ENCODE results near the gene C11orf42.

C11orf42 gene

GRCh38 chr11:6205366-6205765, at the start of gene C11orf42:
C11orf42 (plus strand) TSS chr11:6205557; CDS start chr11:6205616, 59 bp downstream.
- no peak for DNase-seq (ENCODE audit: low read depth)

GRCh38 chr11:6156628-6157359, 48.6 kb upstream of the C11orf42 start:
- no peak for DNase-seq (ENCODE audit: low read depth)

- no peak for DNase-seq (ENCODE audit: low read depth)
Observed at GRCh38 chr11:6170226-6170625, 35.1 kb upstream of the C11orf42 start, which contains the start of gene OR52B2. OR52B2 (minus strand) TSS chr11:6170326; CDS start chr11:6170326, 0 bp downstream.

- DNase-seq (ENCODE audit: low read depth): no peak
Observed at GRCh38 chr11:6175440-6175839, 29.9 kb upstream of the C11orf42 start.

GRCh38 chr11:6191742-6192141, 13.6 kb upstream of the C11orf42 start:
- no peak for DNase-seq (ENCODE audit: low read depth)

GRCh38 chr11:6194065-6194581, 11.2 kb upstream of the C11orf42 start:
- no peak for DNase-seq (ENCODE audit: low read depth)

GRCh38 chr11:6196396-6196795, 9.0 kb upstream of the C11orf42 start:
- no peak for DNase-seq (ENCODE audit: low read depth)

GRCh38 chr11:6197466-6198200, 7.7 kb upstream of the C11orf42 start:
- no peak for DNase-seq (ENCODE audit: low read depth)

GRCh38 chr11:6199174-6199810, 6.1 kb upstream of the C11orf42 start, which contains the start of gene OR52W1:
OR52W1 (plus strand) TSS chr11:6199224; CDS start chr11:6199224, 0 bp downstream.
- no peak for DNase-seq (ENCODE audit: low read depth)

GRCh38 chr11:6200975-6201374, 4.4 kb upstream of the C11orf42 start:
- DNase-seq (ENCODE audit: low read depth): no peak

GRCh38 chr11:6201481-6201880, 3.9 kb upstream of the C11orf42 start:
- no peak for DNase-seq (ENCODE audit: low read depth)

- DNase-seq (ENCODE audit: low read depth): no peak
Observed at GRCh38 chr11:6202041-6202440, 3.3 kb upstream of the C11orf42 start.

- DNase-seq (ENCODE audit: low read depth): no peak
Observed at GRCh38 chr11:6203327-6203726, 2.0 kb upstream of the C11orf42 start.

- no peak for DNase-seq (ENCODE audit: low read depth)
Observed at GRCh38 chr11:6204706-6205105, 651 bp upstream of the C11orf42 start.

- DNase-seq (ENCODE audit: low read depth): no peak
Observed at GRCh38 chr11:6206456-6207180, 1.3 kb downstream of the C11orf42 start.

GRCh38 chr11:6209801-6210200, 4.4 kb downstream of the C11orf42 start:
- DNase-seq (ENCODE audit: low read depth): no peak

GRCh38 chr11:6210274-6210955, 5.1 kb downstream of the C11orf42 start:
- no peak for DNase-seq (ENCODE audit: low read depth)

GRCh38 chr11:6214530-6214929, 9.2 kb downstream of the C11orf42 start:
- no peak for DNase-seq (ENCODE audit: low read depth)

GRCh38 chr11:6216501-6216900, 11.1 kb downstream of the C11orf42 start:
- DNase-seq (ENCODE audit: low read depth): no peak

- no peak for DNase-seq (ENCODE audit: low read depth)
Observed at GRCh38 chr11:6217722-6218121, 12.4 kb downstream of the C11orf42 start.

GRCh38 chr11:6219359-6219758, 14.0 kb downstream of the C11orf42 start:
- DNase-seq (ENCODE audit: low read depth): no peak
